HCT116 (cell line): Measurements from ENCODE around the gene CYP4F11. TPM values are rescaled to one million over a fixed set of nuclear protein-coding genes. Genes with fewer than 3 reads are reported as not detected.

Experiments used
- ATAC-seq: fragments of 200-7000 bp; cut with Tn5 transposase; 2 replicates; pipeline ENCODE4 v1.9.1; 2020; ENCODE audit warnings: mild to moderate bottlenecking, moderate library complexity
- BruUV-seq: library from RNA; stranded (reverse); fragments of 400-500 nt; replicated peaks from 2 replicates; lab custom pipeline; 2021; lab: Mats Ljungman, UMichigan
- CTCF ChIA-PET: fragments of 300-600 bp; sonication (Branson Sonifier 250); formaldehyde crosslinking; loops from one replicate; lab custom pipeline; 2021; ENCODE audit warnings: antibody characterized with exemption; lab: Charles Lee
- POLR2A ChIA-PET: fragments of 300-600, 350-600 bp; sonication (Branson Sonifier 250); formaldehyde crosslinking; loops from one replicate; lab custom pipeline; 2021; ENCODE audit warnings: antibody characterized with exemption; lab: Charles Lee
- RAD21 ChIA-PET, 2 experiments: fragments of 300-600 bp; sonication (Branson Sonifier 250); formaldehyde crosslinking; loops; one replicate each; lab custom pipeline; 2023; ENCODE audit warnings: low total read pairs in 2 of 2; ENCODE audit not compliant: uncharacterized antibody in 2 of 2, unreplicated experiment in 2 of 2, low non-redundant PET in 1 of 2; lab: Charles Lee
- DNase-seq: peaks from one replicate; pipeline ENCODE4 v3.0.0-alpha.2; 2010; ENCODE audit warnings: low read depth, low spot score
- H2AFZ ChIP-seq: fragments of 200-600 bp; shearing (Covaris generic), sonication (generic); 2 replicates; pipeline ENCODE4 v1.6.1; 2017; ENCODE audit warnings: low read depth, mixed run types, mixed read lengths, antibody characterized with exemption, low read length; ENCODE audit not compliant: poor library complexity, severe bottlenecking
- H3K27ac ChIP-seq: 2 replicates; pipeline ENCODE4 v1.5.1; 2012; ENCODE audit warnings: low read depth, low read length
- H3K27me3 ChIP-seq: fragments of 200-600 bp; sonication (generic); 2 replicates; pipeline ENCODE4 v1.6.1; 2016; ENCODE audit warnings: mixed run types, low read length, mixed read lengths; ENCODE audit not compliant: insufficient read depth
- H3K36me3 ChIP-seq, 2 experiments: fragments of 200-500 bp in 1 of 2; fragments of 200-600 bp in 1 of 2; sonication (Bioruptor generic) in 1 of 2; sonication (generic) in 1 of 2; 2 replicates each; pipeline versions ENCODE4 v1.5.1 to v1.6.1; 2014 to 2016; ENCODE audit warnings: low read length in 2 of 2, inconsistent platforms in 1 of 2, mixed read lengths in 1 of 2, mixed run types in 1 of 2; ENCODE audit not compliant: insufficient read depth in 2 of 2, control insufficient read depth in 1 of 2
- H3K4me1 ChIP-seq, 2 experiments: fragments of 200-600 bp in 1 of 2; sonication (generic) in 1 of 2; 2 replicates each; pipeline versions ENCODE4 v1.5.1 to v1.6.1; 2012 to 2017; ENCODE audit warnings: low read length in 2 of 2, inconsistent platforms in 1 of 2, mild to moderate bottlenecking in 1 of 2, mixed read lengths in 1 of 2, mixed run types in 1 of 2, moderate library complexity in 1 of 2; ENCODE audit not compliant: insufficient read depth in 2 of 2, control insufficient read depth in 1 of 2
- H3K4me2 ChIP-seq: fragments of 200-600 bp; sonication (generic); 2 replicates; pipeline ENCODE4 v1.6.1; 2017; ENCODE audit warnings: mixed run types, low read length, mixed read lengths
- H3K4me3 ChIP-seq, 2 experiments: fragments of 200-600 bp in 1 of 2; sonication (generic) in 1 of 2; replicated peaks in 1 of 2; 2 replicates each; pipeline ENCODE4 v1.5.1; 2011 to 2016; ENCODE audit warnings: low read length in 2 of 2, control low read depth in 1 of 2, low read depth in 1 of 2, mild to moderate bottlenecking in 1 of 2, mixed read lengths in 1 of 2, mixed run types in 1 of 2
- H3K79me2 ChIP-seq: fragments of 200-600 bp; sonication (generic); 2 replicates; pipeline ENCODE4 v1.6.1; 2017; ENCODE audit warnings: mild to moderate bottlenecking, mixed run types, low read length, moderate library complexity, mixed read lengths; ENCODE audit not compliant: insufficient read depth
- H3K9ac ChIP-seq: fragments of 200-600 bp; sonication (generic); 2 replicates; pipeline ENCODE4 v1.6.1; 2016; ENCODE audit warnings: low read length, mixed read lengths
- H3K9me2 ChIP-seq: fragments of 200-600 bp; sonication (generic), shearing (Covaris generic); 2 replicates; pipeline ENCODE4 v1.6.1; 2017; ENCODE audit warnings: mixed run types, mild to moderate bottlenecking, moderate library complexity; ENCODE audit not compliant: insufficient read depth
- H3K9me3 ChIP-seq, 2 experiments: fragments of 200-500 bp in 1 of 2; fragments of 200-600 bp in 1 of 2; sonication (Bioruptor generic) in 1 of 2; sonication (generic) in 1 of 2; 2 replicates each; pipeline ENCODE4 v1.6.1; 2014 to 2017; ENCODE audit warnings: low read length in 2 of 2, mixed read lengths in 2 of 2, inconsistent platforms in 1 of 2, low read depth in 1 of 2, mild to moderate bottlenecking in 1 of 2, mixed run types in 1 of 2, moderate library complexity in 1 of 2; ENCODE audit not compliant: control insufficient read depth in 1 of 2, insufficient read depth in 1 of 2
- H4K20me1 ChIP-seq: fragments of 200-600 bp; sonication (generic), shearing (Covaris generic); 2 replicates; pipeline ENCODE4 v1.6.1; 2017; ENCODE audit warnings: mixed run types, mild to moderate bottlenecking, moderate library complexity; ENCODE audit not compliant: insufficient read depth
- ATF3 ChIP-seq: IDR thresholded peaks from 2 replicates; pipeline ENCODE4 v1.6.1; 2012
- CBX3 ChIP-seq: IDR thresholded peaks from 2 replicates; pipeline ENCODE4 v1.6.1; 2012; ENCODE audit warnings: low read depth
- CEBPB ChIP-seq: IDR thresholded peaks from 2 replicates; pipeline ENCODE4 v1.6.1; 2012; ENCODE audit warnings: low read depth
- CTCF ChIP-seq, 3 experiments: fragments of 200-600 bp in 1 of 3; sonication (generic) in 1 of 3; IDR thresholded peaks in 2 of 3; conservative IDR thresholded peaks in 1 of 3; 2 replicates each; pipeline ENCODE4 v1.5.1; 2012 to 2017; ENCODE audit warnings: low read depth in 2 of 3, low read length in 2 of 3, antibody characterized with exemption in 1 of 3, borderline replicate concordance in 1 of 3, control low read depth in 1 of 3, mild to moderate bottlenecking in 1 of 3, mixed read lengths in 1 of 3, mixed run types in 1 of 3, moderate library complexity in 1 of 3; ENCODE audit not compliant: insufficient read depth in 1 of 3
- EZH2phosphoT487 ChIP-seq: fragments of 200-600 bp; IDR thresholded peaks from 2 replicates; pipeline ENCODE4 v1.6.1; 2018; ENCODE audit warnings: antibody characterized with exemption, borderline replicate concordance
- JUND ChIP-seq: IDR thresholded peaks from 2 replicates; pipeline ENCODE4 v1.6.1; 2012
- POLR2A ChIP-seq: IDR thresholded peaks from 2 replicates; pipeline ENCODE4 v1.7.0; 2011; ENCODE audit warnings: borderline replicate concordance; ENCODE audit not compliant: insufficient read depth, insufficient read length; ENCODE audit errors: extremely low read depth
- POLR2AphosphoS5 ChIP-seq: IDR thresholded peaks from 2 replicates; pipeline ENCODE4 v1.6.1; 2011; ENCODE audit warnings: mild to moderate bottlenecking, low read depth, low read length, moderate library complexity
- RAD21 ChIP-seq: IDR thresholded peaks from 2 replicates; pipeline ENCODE4 v1.6.1; 2012; ENCODE audit warnings: low read depth, mild to moderate bottlenecking
- REST ChIP-seq: IDR thresholded peaks from 2 replicates; pipeline ENCODE4 v1.6.1; 2012; ENCODE audit warnings: low read depth
- SIN3A ChIP-seq: IDR thresholded peaks from 2 replicates; pipeline ENCODE4 v1.6.1; 2012; ENCODE audit warnings: low read depth
- SP1 ChIP-seq: IDR thresholded peaks from 2 replicates; pipeline ENCODE4 v1.6.1; 2012; ENCODE audit warnings: low read depth
- SRF ChIP-seq: IDR thresholded peaks from 2 replicates; pipeline ENCODE4 v1.6.1; 2012; ENCODE audit warnings: low read depth
- YY1 ChIP-seq: IDR thresholded peaks from 2 replicates; pipeline ENCODE4 v1.6.1; 2011; ENCODE audit warnings: low read length, low read depth, moderate library complexity, mild to moderate bottlenecking; ENCODE audit not compliant: insufficient replicate concordance; ENCODE audit errors: extremely low read depth
- ZNF274 ChIP-seq: fragments of 200-500 bp; sonication (Bioruptor generic); IDR thresholded peaks from 2 replicates; pipeline ENCODE4 v1.6.1; 2014; ENCODE audit warnings: mild to moderate bottlenecking, low read depth, low read length, inconsistent platforms
- intact Hi-C: fragments of 100-400 bp; cut with micrococcal nuclease; formaldehyde crosslinking; loops from 2 replicates; pipeline ENCODE4 v1.10.0; 2022
- total RNA-seq: library from RNA; stranded (reverse); gene quantifications from one replicate; pipeline ENCODE4 v1.2.1, GENCODE V29; 2021; ENCODE audit not compliant: unreplicated experiment

Gene CYP4F11
- total RNA-seq, 1 experiment from 2014 or later: 17.9 TPM

GRCh38 chr19:15862444-15862843 is 71.9 kb downstream of the CYP4F11 start:
- ChIA-PET RAD21 (no interaction called here), CTCF (interaction anchor here (1.2 kb wide), 1 partner anchor 21 kb away, joined by 7 read pairs; no protein-coding TSS in a partner anchor)
- peak overlapping the region; percentile 94 for H3K4me2 ChIP-seq

More at GRCh38 chr19:15862444-15862843, 71.9 kb downstream of the CYP4F11 start:
- Histone ChIP-seq H3K79me2 (peaks cover 47% of the 10 kb centered on the region), H3K4me3 (peak overlapping the region; percentile 71 to 76), H4K20me1 (no peaks in the 10 kb centered on the region), H3K4me1 (peaks cover 23 to 50% of the 10 kb centered on the region in 2 experiments), H3K27ac (peak overlapping the region; percentile 84), H3K27me3 (no peaks in the 10 kb centered on the region), H3K9me3 (no peaks in the 10 kb centered on the region), H3K36me3 (no peaks in the 10 kb centered on the region), H3K9ac (peak overlapping the region; percentile 72), H3K9me2 (no peaks in the 10 kb centered on the region), H2AFZ (no peak overlapping the region)
- POLR2A ChIA-PET: interaction anchor here (1.0 to 2.7 kb wide), 2 partner anchors 9 to 25 kb away, joined by 6 to 19 read pairs; no protein-coding TSS in a partner anchor
- intact Hi-C loops: loop anchor here (2.0 kb wide), 1 partner anchor 26 kb away; no protein-coding TSS in a partner anchor
- DNase-seq: no peak
- TF ChIP-seq CBX3 (no peak), CTCF (IDR thresholded peaks at IDR 0.05 in 2 of 3, conservative IDR thresholded peaks at IDR 0.05 in 1 of 3; ENCODE audit: borderline replicate concordance in 1 of 3, insufficient read depth in 1 of 3, low read depth in 2 of 3, low read length in 2 of 3) (no peak), JUND (no peak), ATF3 (no peak), EZH2phosphoT487 (no peak), REST (no peak), POLR2AphosphoS5 (no peak), ZNF274 (no peak), SIN3A (no peak), YY1 (no peak), RAD21 (no peak), POLR2A (no peak), SP1 (no peak), SRF (no peak), CEBPB (no peak)
- BruUV-seq: no TSS peak
- peak; percentile 32 for ATAC-seq
